NCI-H2107 treated with DMSO at 0.1 percent for 48 hours (cell line): ENCODE results near the gene OSTF1.

Experiments
- DNase-seq: peaks from one replicate; lab custom pipeline; 2025; ENCODE audit not compliant: unreplicated experiment; lab: John Stamatoyannopoulos, UW

The OSTF1 gene

GRCh38 chr9:75087824-75088645 lies at the start of gene OSTF1, which contains the start of gene NMRK1:
TSS of gene OSTF1 (plus strand) at chr9:75088514. CDS start at chr9:75088693, 179 bp downstream.
TSS of gene NMRK1 (minus strand) at chr9:75088155. CDS start at chr9:75083115, 5,040 bp downstream.
- DNase-seq: peak; percentile 68

GRCh38 chr9:75039009-75039408 lies 49.3 kb upstream of the OSTF1 start:
- no peak for DNase-seq

- DNase-seq: no peak
These were observed 48.5 kb upstream of the OSTF1 start for GRCh38 chr9:75039801-75040200.

GRCh38 chr9:75041041-75041440 lies 47.3 kb upstream of the OSTF1 start:
- DNase-seq: no peak

GRCh38 chr9:75046725-75047345 lies 41.5 kb upstream of the OSTF1 start:
- DNase-seq: no peak

- no peak for DNase-seq
These were observed 40.8 kb upstream of the OSTF1 start for GRCh38 chr9:75047506-75047905.

- no peak for DNase-seq
These were observed 37.0 kb upstream of the OSTF1 start for GRCh38 chr9:75051285-75051684.

- DNase-seq: no peak
These were observed 34.4 kb upstream of the OSTF1 start for GRCh38 chr9:75053869-75054268.

- DNase-seq: no peak
These were observed 33.8 kb upstream of the OSTF1 start for GRCh38 chr9:75054368-75055001.

- DNase-seq: no peak
These were observed 27.1 kb upstream of the OSTF1 start for GRCh38 chr9:75061169-75061568.

GRCh38 chr9:75063556-75064305 lies 24.6 kb upstream of the OSTF1 start:
- no peak for DNase-seq

GRCh38 chr9:75064307-75065025 lies 23.8 kb upstream of the OSTF1 start:
- no peak for DNase-seq

GRCh38 chr9:75065510-75065909 lies 22.8 kb upstream of the OSTF1 start:
- DNase-seq: no peak

- DNase-seq: no peak
These were observed 20.4 kb upstream of the OSTF1 start for GRCh38 chr9:75067894-75068293.

GRCh38 chr9:75069171-75069570 lies 19.1 kb upstream of the OSTF1 start:
- no peak for DNase-seq

GRCh38 chr9:75071530-75072122 lies 16.7 kb upstream of the OSTF1 start:
- no peak for DNase-seq

- DNase-seq: no peak
These were observed 15.4 kb upstream of the OSTF1 start for GRCh38 chr9:75072895-75073294.

GRCh38 chr9:75081632-75082031 lies 6.7 kb upstream of the OSTF1 start:
- no peak for DNase-seq

GRCh38 chr9:75083188-75083970 lies 4.9 kb upstream of the OSTF1 start:
- DNase-seq: no peak
